Peyer's patch (tissue), 4 donors: ENCODE results near the gene TBCD.

Experiments
- POLR2A ChIP-seq, 2 donors: fragments of 450-650 bp; IDR thresholded peaks; one replicate each; pipeline ENCODE4 v1.5.1; 2017; ENCODE audit warnings: antibody characterized with exemption in 2 of 2, mild to moderate bottlenecking in 2 of 2, moderate library complexity in 2 of 2
- TF ChIP-seq, protein P1 (sequence below), 6 experiments: fragments of 450-650 bp in 4 of 6; fragments of 200-600 bp in 2 of 6; sonication (generic) in 1 of 6; IDR thresholded peaks; one replicate each; pipeline ENCODE4 v1.5.1; 2017 to 2019; ENCODE audit warnings: antibody characterized with exemption in 6 of 6, mild to moderate bottlenecking in 3 of 6, moderate library complexity in 1 of 6

DNA sequence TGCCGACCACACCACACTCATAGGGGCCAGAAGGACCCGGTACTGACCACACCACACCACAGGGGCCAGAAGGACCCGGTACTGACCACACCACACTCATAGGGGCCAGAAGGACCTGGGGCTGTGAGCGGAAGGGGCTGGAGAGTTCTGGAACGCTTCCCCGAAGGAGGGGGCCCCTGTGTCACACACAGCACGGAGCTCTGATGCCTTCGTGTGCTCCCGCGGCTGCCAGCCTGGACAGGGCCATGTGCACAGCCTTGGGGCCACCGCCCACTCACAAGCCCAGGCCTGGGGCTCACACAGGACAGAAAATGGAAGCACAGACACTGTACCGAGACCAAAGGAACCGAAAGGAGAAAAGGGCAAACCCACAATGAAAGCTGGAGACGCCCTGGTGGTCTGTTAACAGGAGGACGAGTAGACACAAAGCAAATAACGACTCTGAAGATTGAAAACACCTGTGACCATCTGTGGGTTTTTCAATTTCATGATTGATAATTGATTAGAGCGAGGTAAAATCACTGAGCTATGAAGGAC lies 221.0 kb downstream of the TBCD start:
- TF ChIP-seq, protein P1, sequence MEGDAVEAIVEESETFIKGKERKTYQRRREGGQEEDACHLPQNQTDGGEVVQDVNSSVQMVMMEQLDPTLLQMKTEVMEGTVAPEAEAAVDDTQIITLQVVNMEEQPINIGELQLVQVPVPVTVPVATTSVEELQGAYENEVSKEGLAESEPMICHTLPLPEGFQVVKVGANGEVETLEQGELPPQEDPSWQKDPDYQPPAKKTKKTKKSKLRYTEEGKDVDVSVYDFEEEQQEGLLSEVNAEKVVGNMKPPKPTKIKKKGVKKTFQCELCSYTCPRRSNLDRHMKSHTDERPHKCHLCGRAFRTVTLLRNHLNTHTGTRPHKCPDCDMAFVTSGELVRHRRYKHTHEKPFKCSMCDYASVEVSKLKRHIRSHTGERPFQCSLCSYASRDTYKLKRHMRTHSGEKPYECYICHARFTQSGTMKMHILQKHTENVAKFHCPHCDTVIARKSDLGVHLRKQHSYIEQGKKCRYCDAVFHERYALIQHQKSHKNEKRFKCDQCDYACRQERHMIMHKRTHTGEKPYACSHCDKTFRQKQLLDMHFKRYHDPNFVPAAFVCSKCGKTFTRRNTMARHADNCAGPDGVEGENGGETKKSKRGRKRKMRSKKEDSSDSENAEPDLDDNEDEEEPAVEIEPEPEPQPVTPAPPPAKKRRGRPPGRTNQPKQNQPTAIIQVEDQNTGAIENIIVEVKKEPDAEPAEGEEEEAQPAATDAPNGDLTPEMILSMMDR (IDR thresholded peaks at IDR 0.05), result no peak
- no peak for TF ChIP-seq POLR2A (IDR thresholded peaks at IDR 0.05)
